Thyroid gland (tissue), 4 donors: ENCODE results near the gene ELFN1.

Experiments used
- CTCF ChIP-seq, 6 experiments: fragments of 200-600 bp in 3 of 6; fragments of 450-650 bp in 3 of 6; sonication (generic) in 3 of 6; IDR thresholded peaks; one replicate each; pipeline ENCODE4 v1.5.1; 2016 to 2019; ENCODE audit warnings: antibody characterized with exemption in 6 of 6, mild to moderate bottlenecking in 2 of 6, inconsistent platforms in 1 of 6, moderate library complexity in 1 of 6
- POLR2A ChIP-seq, 2 donors: fragments of 450-650 bp; IDR thresholded peaks; one replicate each; pipeline ENCODE4 v1.6.1; 2017; ENCODE audit warnings: antibody characterized with exemption in 2 of 2, mild to moderate bottlenecking in 2 of 2, moderate library complexity in 1 of 2

GRCh38 chr7:1622441-1622840, 47.6 kb upstream of the ELFN1 start:
- no peak for TF ChIP-seq CTCF (IDR thresholded peaks at IDR 0.05)
- no peak for TF ChIP-seq POLR2A (IDR thresholded peaks at IDR 0.05)
